Neuronal stem cell (in vitro differentiated cells): ENCODE data around the gene FBXO9.

Experiments used
- DNase-seq: peaks from one replicate; pipeline ENCODE4 v3.0.0-alpha.2; 2013; ENCODE audit warnings: low spot score
- H2AFZ ChIP-seq: one replicate; pipeline ENCODE4 v1.6.1; 2013; ENCODE audit warnings: mild to moderate bottlenecking, low read length, inconsistent platforms
- H2AK5ac ChIP-seq: 2 replicates; pipeline ENCODE4 v1.6.1; 2013; ENCODE audit warnings: low read depth, mild to moderate bottlenecking, inconsistent platforms, low read length, moderate library complexity, mixed read lengths
- H2BK120ac ChIP-seq: 2 replicates; pipeline ENCODE4 v1.6.1; 2013; ENCODE audit warnings: low read depth, mild to moderate bottlenecking, inconsistent platforms, low read length, moderate library complexity, mixed read lengths
- H2BK12ac ChIP-seq: one replicate; pipeline ENCODE4 v1.6.1; 2013; ENCODE audit warnings: low read length, inconsistent platforms
- H2BK15ac ChIP-seq: 2 replicates; pipeline ENCODE4 v1.6.1; 2013; ENCODE audit warnings: mild to moderate bottlenecking, low read length, inconsistent platforms, mixed read lengths
- H2BK5ac ChIP-seq: one replicate; pipeline ENCODE4 v1.6.1; 2013; ENCODE audit warnings: inconsistent platforms, mild to moderate bottlenecking, low read length, moderate library complexity
- H3K14ac ChIP-seq: one replicate; pipeline ENCODE4 v1.6.1; 2013; ENCODE audit warnings: low read length, inconsistent platforms
- H3K18ac ChIP-seq: 2 replicates; pipeline ENCODE4 v1.6.1; 2013; ENCODE audit warnings: low read length, inconsistent platforms
- H3K23ac ChIP-seq: 2 replicates; pipeline ENCODE4 v1.6.1; 2013; ENCODE audit warnings: low read depth, mild to moderate bottlenecking, mixed read lengths, low read length, inconsistent platforms; ENCODE audit not compliant: poor library complexity
- H3K27ac ChIP-seq: replicated peaks from 3 replicates; pipeline ENCODE4 v1.5.1; 2013; ENCODE audit warnings: low read length, inconsistent platforms
- H3K27me3 ChIP-seq, 3 experiments: 2 replicates each; pipeline ENCODE4 v1.6.1; 2013; ENCODE audit warnings: low read length in 3 of 3, mild to moderate bottlenecking in 2 of 3, inconsistent platforms in 1 of 3, low read depth in 1 of 3, mixed read lengths in 1 of 3, moderate library complexity in 1 of 3; ENCODE audit not compliant: control insufficient read depth in 3 of 3, insufficient read depth in 3 of 3
- H3K36me3 ChIP-seq, 2 donors: replicated peaks in 1 of 2; 2 replicates each; pipeline ENCODE4 v1.6.1; 2013; ENCODE audit warnings: low read length in 2 of 2; ENCODE audit not compliant: control insufficient read depth in 2 of 2, insufficient read depth in 2 of 2
- H3K4ac ChIP-seq: 2 replicates; pipeline ENCODE4 v1.6.1; 2013; ENCODE audit warnings: inconsistent platforms, mild to moderate bottlenecking, low read length, moderate library complexity
- H3K4me1 ChIP-seq, 2 donors: 1 replicate in 1 of 2; 2 replicates in 1 of 2; pipeline ENCODE4 v1.6.1; 2013; ENCODE audit warnings: low read length in 2 of 2, low read depth in 1 of 2; ENCODE audit not compliant: control insufficient read depth in 2 of 2, insufficient read depth in 1 of 2
- H3K4me2 ChIP-seq: one replicate; pipeline ENCODE4 v1.6.1; 2013; ENCODE audit warnings: mild to moderate bottlenecking, low read length, inconsistent platforms; ENCODE audit not compliant: insufficient read depth, poor library complexity, severe bottlenecking
- H3K4me3 ChIP-seq, 2 donors: 2 replicates each; pipeline ENCODE4 v1.5.1; 2013; ENCODE audit warnings: low read length in 2 of 2, mild to moderate bottlenecking in 2 of 2, inconsistent platforms in 1 of 2, moderate library complexity in 1 of 2
- H3K79me1 ChIP-seq: one replicate; pipeline ENCODE4 v1.6.1; 2013; ENCODE audit warnings: low read depth, mild to moderate bottlenecking, inconsistent platforms, low read length, moderate library complexity
- H3K9ac ChIP-seq: one replicate; pipeline ENCODE4 v1.6.1; 2013; ENCODE audit warnings: mild to moderate bottlenecking, low read depth, low read length, inconsistent platforms; ENCODE audit not compliant: poor library complexity
- H3K9me3 ChIP-seq, 2 donors: replicated peaks in 1 of 2; 2 replicates each; pipeline versions ENCODE3 to v1.6.1; 2013; ENCODE audit warnings: low read length in 2 of 2, mild to moderate bottlenecking in 2 of 2, inconsistent platforms in 1 of 2, low read depth in 1 of 2, mixed read lengths in 1 of 2, moderate library complexity in 1 of 2; ENCODE audit not compliant: control insufficient read depth in 2 of 2, insufficient read depth in 1 of 2
- H4K8ac ChIP-seq: one replicate; pipeline ENCODE4 v1.6.1; 2013; ENCODE audit warnings: low read depth, mild to moderate bottlenecking, inconsistent platforms, low read length, moderate library complexity
- H4K91ac ChIP-seq: one replicate; pipeline ENCODE4 v1.6.1; 2013; ENCODE audit warnings: low read length, low read depth, mild to moderate bottlenecking, inconsistent platforms; ENCODE audit not compliant: poor library complexity
- WGBS, 2 donors: extraction: QIAGEN DNeasy Blood & Tissue Kit; methylation state at CpG; one replicate each; pipeline ENCODE4 v1.1.7; 2013; ENCODE audit warnings: missing lambda C conversion rate in 2 of 2, mixed read lengths in 1 of 2; ENCODE audit not compliant: insufficient read length in 2 of 2, insufficient replicate concordance in 1 of 2; ENCODE audit errors: extremely low coverage in 2 of 2; 5-methylcytosine and 5-hydroxymethylcytosine counted together

Gene FBXO9

GRCh38 chr6:53112404-53112803, 47.2 kb downstream of the FBXO9 start:
- Histone ChIP-seq H2BK12ac (no peak overlapping the region), H4K91ac (no peak overlapping the region), H3K27ac (no peak overlapping the region), H3K14ac (no peak overlapping the region), H3K27me3 (no peaks in the 10 kb centered on the region), H2AFZ (no peak overlapping the region), H2BK15ac (no peak overlapping the region), H3K4me3 (no peak overlapping the region), H3K9me3 (no peaks in the 10 kb centered on the region), H2AK5ac (no peak overlapping the region), H3K23ac (no peak overlapping the region), H4K8ac (no peak overlapping the region), H3K9ac (no peak overlapping the region), H3K18ac (no peak overlapping the region), H3K4me1 (no peaks in the 10 kb centered on the region), H3K36me3 (no peaks in the 10 kb centered on the region), H3K79me1 (no peaks in the 10 kb centered on the region), H3K4ac (no peak overlapping the region), H2BK5ac (no peak overlapping the region), H3K4me2 (no peak overlapping the region), H2BK120ac (no peak overlapping the region)
- no peak for DNase-seq

DNA sequence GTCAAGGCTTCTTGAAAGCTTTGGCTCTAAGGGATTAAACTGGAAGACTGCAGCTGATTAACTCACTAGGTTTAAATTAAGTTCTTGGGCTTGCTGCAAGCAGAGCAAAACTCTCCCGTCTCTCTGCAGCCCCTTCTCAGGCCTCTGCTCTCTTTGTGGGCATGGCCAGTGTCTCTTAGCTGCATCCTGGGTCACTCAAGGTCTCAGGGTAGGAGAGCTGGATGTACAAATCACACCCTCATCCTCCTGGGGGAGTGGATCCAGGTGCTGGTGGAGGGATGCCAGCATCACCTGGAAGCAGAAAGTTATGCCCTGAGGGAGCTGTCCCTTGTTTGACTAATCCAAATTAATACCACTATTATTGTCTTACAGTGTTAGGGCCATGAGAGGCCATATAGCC, 47.7 kb downstream of the FBXO9 start:
- Histone ChIP-seq H3K27me3 (no peaks in the 10 kb centered on the region), H2AFZ (no peak overlapping the region)

GRCh38 chr6:53113742-53114141, 48.5 kb downstream of the FBXO9 start:
- Histone ChIP-seq H2BK15ac (no peak overlapping the region), H3K4ac (no peak overlapping the region), H3K9ac (no peak overlapping the region), H3K14ac (no peak overlapping the region), H3K79me1 (no peaks in the 10 kb centered on the region), H3K4me1 (no peaks in the 10 kb centered on the region), H4K91ac (no peak overlapping the region), H3K4me3 (no peak overlapping the region), H3K27ac (no peak overlapping the region), H2AK5ac (no peak overlapping the region), H2BK5ac (no peak overlapping the region), H3K18ac (no peak overlapping the region), H2BK120ac (no peak overlapping the region), H2BK12ac (no peak overlapping the region), H3K36me3 (no peaks in the 10 kb centered on the region), H3K4me2 (no peak overlapping the region), H4K8ac (no peak overlapping the region), H2AFZ (no peak overlapping the region), H3K27me3 (no peaks in the 10 kb centered on the region), H3K9me3 (no peaks in the 10 kb centered on the region), H3K23ac (no peak overlapping the region)
- no CpG with 5 or more reads among the region's 4 CpGs for WGBS, 2 donors
- DNase-seq = no peak

More for the DNA sequence above, 47.7 kb downstream of the FBXO9 start:
- no peak overlapping the region for H3K18ac ChIP-seq
- H2BK15ac ChIP-seq = no peak overlapping the region
- H2BK120ac ChIP-seq = no peak overlapping the region
- H3K79me1 ChIP-seq = no peaks in the 10 kb centered on the region
- no peak overlapping the region for H2AK5ac ChIP-seq
- no peak overlapping the region for H3K23ac ChIP-seq
- no peak overlapping the region for H3K9ac ChIP-seq
- no peak overlapping the region for H2BK5ac ChIP-seq
- H3K14ac ChIP-seq = no peak overlapping the region
- no peak for DNase-seq
- H2BK12ac ChIP-seq = no peak overlapping the region
- no peak overlapping the region for H4K8ac ChIP-seq
- H3K4ac ChIP-seq = no peak overlapping the region
- H3K4me2 ChIP-seq = no peak overlapping the region
- no peaks in the 10 kb centered on the region for H3K4me1 ChIP-seq
- H3K36me3 ChIP-seq = no peaks in the 10 kb centered on the region
- H3K4me3 ChIP-seq = no peak overlapping the region
- H4K91ac ChIP-seq = no peak overlapping the region
- WGBS, 2 donors = no CpG with 5 or more reads among the region's 1 CpG
- H3K9me3 ChIP-seq = no peaks in the 10 kb centered on the region
- no peak overlapping the region for H3K27ac ChIP-seq

GRCh38 chr6:53115113-53115512, 49.9 kb downstream of the FBXO9 start:
- H3K79me1 ChIP-seq = no peaks in the 10 kb centered on the region
- no peak overlapping the region for H2BK15ac ChIP-seq
- H2AK5ac ChIP-seq = no peak overlapping the region
- no peak overlapping the region for H3K4ac ChIP-seq
- no peak overlapping the region for H3K18ac ChIP-seq
- H3K9ac ChIP-seq = no peak overlapping the region
- H3K23ac ChIP-seq = no peak overlapping the region
- H3K9me3 ChIP-seq = no peaks in the 10 kb centered on the region
- no peaks in the 10 kb centered on the region for H3K36me3 ChIP-seq
- no peak overlapping the region for H2BK12ac ChIP-seq
- WGBS, 2 donors = no CpG with 5 or more reads among the region's 1 CpG
- no peak overlapping the region for H2AFZ ChIP-seq
- no peak overlapping the region for H4K91ac ChIP-seq
- no peak overlapping the region for H2BK120ac ChIP-seq
- no peak overlapping the region for H3K4me2 ChIP-seq
- no peak overlapping the region for H3K14ac ChIP-seq
- no peak overlapping the region for H3K4me3 ChIP-seq
- H3K4me1 ChIP-seq = no peaks in the 10 kb centered on the region
- no peak overlapping the region for H4K8ac ChIP-seq
- H3K27me3 ChIP-seq = peaks cover 0 to 4% (median 0%) of the 10 kb centered on the region in 3 experiments
- no peak overlapping the region for H2BK5ac ChIP-seq
- no peak for DNase-seq
- no peak overlapping the region for H3K27ac ChIP-seq
